BJ (cell line): ENCODE measurements around the gene SPATA20. TPM values are rescaled to one million over a fixed set of nuclear protein-coding genes. Genes with fewer than 3 reads are reported as not detected.

ENCODE experiments used
- CTCF ChIA-PET: fragments of 350-600 bp; formaldehyde crosslinking; extraction: SDS; loops from one replicate; lab custom pipeline; 2021; ENCODE audit warnings: antibody characterized with exemption, inconsistent platforms; lab: Yijun Ruan, JAX
- POLR2A ChIA-PET: fragments of 300-600 bp; sonication (Branson Sonifier 250); formaldehyde crosslinking; extraction: SDS; loops from one replicate; lab custom pipeline; 2021; ENCODE audit warnings: antibody characterized with exemption; lab: Charles Lee
- DNase-seq: peaks from one replicate; pipeline ENCODE4 v3.0.0-alpha.2; 2011; ENCODE audit warnings: low read depth
- H3K27me3 ChIP-seq: 2 replicates; pipeline ENCODE4 v1.6.0; 2011; ENCODE audit warnings: low read length; ENCODE audit not compliant: control insufficient read depth, insufficient read depth
- H3K36me3 ChIP-seq: 2 replicates; pipeline ENCODE4 v1.5.1; 2011; ENCODE audit warnings: low read length; ENCODE audit not compliant: control insufficient read depth, insufficient read depth
- H3K4me3 ChIP-seq: 2 replicates; pipeline ENCODE4 v1.5.1; 2011; ENCODE audit warnings: low read depth, mild to moderate bottlenecking, control low read depth, low read length
- CTCF ChIP-seq: IDR thresholded peaks from 2 replicates; pipeline ENCODE4 v1.5.1; 2011; ENCODE audit warnings: low read depth, mild to moderate bottlenecking, control low read depth, inconsistent platforms, low read length, moderate library complexity; ENCODE audit not compliant: insufficient read depth
- polyA plus RNA-seq: library from polyadenylated mRNA; depleted of rRNA; stranded (reverse); fragments of >200 nt; gene quantifications from 2 replicates; pipeline ENCODE4 v1.2.3, GENCODE V29; 2011

SPATA20 gene
- polyA plus RNA-seq, 1 experiment, result 46.4 TPM

- Histone ChIP-seq H3K4me3 (no peak overlapping the region), H3K36me3 (peaks cover 8% of the 10 kb centered on the region), H3K27me3 (peaks cover 38% of the 10 kb centered on the region)
- POLR2A ChIA-PET, result no interaction called here
- DNase-seq, result no peak
- CTCF ChIA-PET, result interaction anchor here (1.0 to 5.3 kb wide), 3 partner anchors 7 to 72 kb away, joined by 3 to 41 read pairs (median 13); no protein-coding TSS in a partner anchor
- no peak for TF ChIP-seq CTCF
Measured at GRCh38 chr17:50558581-50558940, 11.6 kb downstream of the SPATA20 start.

GRCh38 chr17:50558941-50559614, 12.1 kb downstream of the SPATA20 start:
- POLR2A ChIA-PET, result no interaction called here
- H3K27me3 ChIP-seq, result peaks cover 40% of the 10 kb centered on the region
- CTCF ChIA-PET, result interaction anchor here (1.2 to 5.3 kb wide), 7 partner anchors 8 to 122 kb away, joined by 4 to 41 read pairs (median 5); no protein-coding TSS in a partner anchor

GRCh38 chr17:50559674-50560184, 12.8 kb downstream of the SPATA20 start:
- CTCF ChIA-PET, result interaction anchor here (1.1 to 6.2 kb wide), 10 partner anchors 8 to 135 kb away, joined by 3 to 41 read pairs (median 5); no protein-coding TSS in a partner anchor
- H3K36me3 ChIP-seq, result peaks cover 5% of the 10 kb centered on the region
- H3K4me3 ChIP-seq, result peak overlapping the region; percentile 37
- DNase-seq, result no peak
- TF ChIP-seq CTCF, result no peak
- POLR2A ChIA-PET, result no interaction called here
- peaks cover 40% of the 10 kb centered on the region for H3K27me3 ChIP-seq

More at GRCh38 chr17:50558941-50559614, 12.1 kb downstream of the SPATA20 start:
- H3K4me3 ChIP-seq, result no peak overlapping the region
- TF ChIP-seq CTCF, result no peak
- H3K36me3 ChIP-seq, result peaks cover 7% of the 10 kb centered on the region
- no peak for DNase-seq

GRCh38 chr17:50560185-50560824, 13.3 kb downstream of the SPATA20 start, which contains the start of gene CACNA1G:
Gene CACNA1G (plus strand): TSS chr17:50560715. CDS start chr17:50561460, 745 bp downstream.
- Histone ChIP-seq H3K27me3 (peaks cover 40% of the 10 kb centered on the region), H3K36me3 (peaks cover 3% of the 10 kb centered on the region), H3K4me3 (peak within 1 kb of the TSS; percentile 37)
- ChIA-PET CTCF (interaction anchor here (1.1 to 6.2 kb wide), 10 partner anchors 9 to 134 kb away, joined by 3 to 41 read pairs (median 5); no protein-coding TSS in a partner anchor), POLR2A (no interaction called here)
- TF ChIP-seq CTCF, result no peak
- peak; percentile 25 for DNase-seq
